Thyroid gland (tissue), 4 donors: ENCODE measurements around the gene MERTK. TPM values are rescaled to one million over a fixed set of nuclear protein-coding genes. Genes with fewer than 3 reads are reported as not detected.

ENCODE experiments used
- DNase-seq, 2 donors: peaks; one replicate each; pipeline ENCODE4 v3.0.0-alpha.2; 2019
- H3K27ac ChIP-seq, 3 donors: fragments of 200-600 bp; sonication (generic); 1 replicate in 2 of 3; 2 replicates in 1 of 3; pipeline ENCODE4 v1.5.1; 2016 to 2019; ENCODE audit warnings: mild to moderate bottlenecking in 1 of 3, moderate library complexity in 1 of 3
- H3K27me3 ChIP-seq: fragments of 200-600 bp; sonication (generic); one replicate; pipeline ENCODE4 v1.5.1; 2019
- H3K36me3 ChIP-seq, 2 donors: fragments of 200-600 bp; sonication (generic); one replicate each; pipeline ENCODE4 v1.5.1; 2016 to 2019
- H3K4me1 ChIP-seq, 2 donors: fragments of 200-600 bp; sonication (generic); one replicate each; pipeline ENCODE4 v1.5.1; 2017 to 2019
- H3K4me3 ChIP-seq, 3 donors: fragments of 200-600 bp; sonication (generic); replicated peaks in 1 of 3; 1 replicate in 2 of 3; 2 replicates in 1 of 3; pipeline ENCODE4 v1.5.1; 2016; ENCODE audit warnings: mild to moderate bottlenecking in 1 of 3
- H3K9me3 ChIP-seq: fragments of 200-600 bp; sonication (generic); one replicate; pipeline ENCODE4 v1.5.1; 2017
- POLR2A ChIP-seq, 2 donors: fragments of 450-650 bp; IDR thresholded peaks; one replicate each; pipeline ENCODE4 v1.6.1; 2017; ENCODE audit warnings: antibody characterized with exemption in 2 of 2, mild to moderate bottlenecking in 2 of 2, moderate library complexity in 1 of 2
- WGBS, 2 donors: methylation state at CpG; one replicate each; pipeline ENCODE4 v1.1.5; 2017; 5-methylcytosine and 5-hydroxymethylcytosine counted together
- intact Hi-C: fragments of 100-400 bp; cut with DNase I; formaldehyde crosslinking; loops from one replicate; pipeline ENCODE4 v1.15.1; 2023
- total RNA-seq, 4 donors: library from RNA; depleted of rRNA; stranded (reverse); fragments of >200 nt; gene quantifications; one replicate each; pipeline ENCODE4 v1.2.3, GENCODE V29; 2016
- TF ChIP-seq, protein P1 (sequence below), 6 experiments: fragments of 200-600 bp in 3 of 6; fragments of 450-650 bp in 3 of 6; sonication (generic) in 3 of 6; IDR thresholded peaks; one replicate each; pipeline ENCODE4 v1.5.1; 2016 to 2019; ENCODE audit warnings: antibody characterized with exemption in 6 of 6, mild to moderate bottlenecking in 2 of 6, inconsistent platforms in 1 of 6, moderate library complexity in 1 of 6

The MERTK gene
- total RNA-seq, 4 donors from 2014 or later: 23.5 to 36.7 (median 32.9) TPM

GRCh38 chr2:112021290-112021689 lies 122.9 kb downstream of the MERTK start:
- TF ChIP-seq, protein P1, sequence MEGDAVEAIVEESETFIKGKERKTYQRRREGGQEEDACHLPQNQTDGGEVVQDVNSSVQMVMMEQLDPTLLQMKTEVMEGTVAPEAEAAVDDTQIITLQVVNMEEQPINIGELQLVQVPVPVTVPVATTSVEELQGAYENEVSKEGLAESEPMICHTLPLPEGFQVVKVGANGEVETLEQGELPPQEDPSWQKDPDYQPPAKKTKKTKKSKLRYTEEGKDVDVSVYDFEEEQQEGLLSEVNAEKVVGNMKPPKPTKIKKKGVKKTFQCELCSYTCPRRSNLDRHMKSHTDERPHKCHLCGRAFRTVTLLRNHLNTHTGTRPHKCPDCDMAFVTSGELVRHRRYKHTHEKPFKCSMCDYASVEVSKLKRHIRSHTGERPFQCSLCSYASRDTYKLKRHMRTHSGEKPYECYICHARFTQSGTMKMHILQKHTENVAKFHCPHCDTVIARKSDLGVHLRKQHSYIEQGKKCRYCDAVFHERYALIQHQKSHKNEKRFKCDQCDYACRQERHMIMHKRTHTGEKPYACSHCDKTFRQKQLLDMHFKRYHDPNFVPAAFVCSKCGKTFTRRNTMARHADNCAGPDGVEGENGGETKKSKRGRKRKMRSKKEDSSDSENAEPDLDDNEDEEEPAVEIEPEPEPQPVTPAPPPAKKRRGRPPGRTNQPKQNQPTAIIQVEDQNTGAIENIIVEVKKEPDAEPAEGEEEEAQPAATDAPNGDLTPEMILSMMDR (IDR thresholded peaks at IDR 0.05): no peak
- TF ChIP-seq POLR2A (IDR thresholded peaks at IDR 0.05): no peak
- intact Hi-C loops: no loop called here

GRCh38 chr2:112021781-112022231 lies 123.4 kb downstream of the MERTK start:
- WGBS, 2 donors: 84 to 92% methylated on average over 8 of the region's 8 CpGs
- Histone ChIP-seq H3K27me3 (no peaks in the 10 kb centered on the region), H3K27ac (no peak overlapping the region), H3K4me3 (no peak overlapping the region), H3K36me3 (peaks cover 6 to 8% of the 10 kb centered on the region in 2 donors), H3K4me1 (no peaks in the 10 kb centered on the region), H3K9me3 (no peaks in the 10 kb centered on the region)
- no peak for DNase-seq
- intact Hi-C loops: no loop called here
- TF ChIP-seq, protein P1 (IDR thresholded peaks at IDR 0.05): no peak
- no peak for TF ChIP-seq POLR2A (IDR thresholded peaks at IDR 0.05)

More at GRCh38 chr2:112021290-112021689, 122.9 kb downstream of the MERTK start:
- Histone ChIP-seq H3K36me3 (peaks cover 6 to 8% of the 10 kb centered on the region in 2 donors), H3K27me3 (no peaks in the 10 kb centered on the region), H3K4me3 (no peak overlapping the region), H3K27ac (no peak overlapping the region), H3K9me3 (no peaks in the 10 kb centered on the region), H3K4me1 (no peaks in the 10 kb centered on the region)
- 94% methylated on average over 10 of the region's 10 CpGs for WGBS, 2 donors
- DNase-seq: no peak

GRCh38 chr2:112023707-112024106 lies 125.3 kb downstream of the MERTK start:
- DNase-seq: no peak
- intact Hi-C loops: no loop called here
- 94 to 95% methylated on average over 5 of the region's 5 CpGs for WGBS, 2 donors
- Histone ChIP-seq H3K27me3 (no peaks in the 10 kb centered on the region), H3K27ac (no peak overlapping the region), H3K36me3 (peaks cover 6 to 8% of the 10 kb centered on the region in 2 donors), H3K4me3 (no peak overlapping the region), H3K9me3 (no peaks in the 10 kb centered on the region), H3K4me1 (no peaks in the 10 kb centered on the region)
- TF ChIP-seq POLR2A (IDR thresholded peaks at IDR 0.05): no peak
- TF ChIP-seq, protein P1 (IDR thresholded peaks at IDR 0.05): no peak

- 85 to 87% methylated on average over 9 of the region's 9 CpGs for WGBS, 2 donors
- no peak for TF ChIP-seq POLR2A (IDR thresholded peaks at IDR 0.05)
- TF ChIP-seq, protein P1 (IDR thresholded peaks at IDR 0.05): no peak
- peaks cover 6 to 8% of the 10 kb centered on the region in 2 donors for H3K36me3 ChIP-seq
- no peak overlapping the region for H3K4me3 ChIP-seq
- H3K27me3 ChIP-seq: no peaks in the 10 kb centered on the region
- intact Hi-C loops: no loop called here
- H3K4me1 ChIP-seq: no peaks in the 10 kb centered on the region
- H3K9me3 ChIP-seq: no peaks in the 10 kb centered on the region
- H3K27ac ChIP-seq: no peak overlapping the region
- no peak for DNase-seq
Measured at GRCh38 chr2:112024231-112024630, 125.8 kb downstream of the MERTK start.

- Histone ChIP-seq H3K4me3 (no peak overlapping the region), H3K27me3 (no peaks in the 10 kb centered on the region), H3K9me3 (no peaks in the 10 kb centered on the region), H3K27ac (no peak overlapping the region), H3K36me3 (peaks cover 6 to 8% of the 10 kb centered on the region in 2 donors), H3K4me1 (no peaks in the 10 kb centered on the region)
- intact Hi-C loops: no loop called here
- 91 to 95% methylated on average over 12 of the region's 12 CpGs for WGBS, 2 donors
- no peak for DNase-seq
- TF ChIP-seq, protein P1 (IDR thresholded peaks at IDR 0.05): no peak
- TF ChIP-seq POLR2A (IDR thresholded peaks at IDR 0.05): no peak
Measured at GRCh38 chr2:112024896-112025491, 126.6 kb downstream of the MERTK start.
